DOHH2 (cell line): ENCODE results near the gene MTHFR.

ENCODE experiments used
- CTCF ChIP-seq: fragments of 200-600 bp; sonication (generic); IDR thresholded peaks from one replicate; pipeline ENCODE4 v1.5.1; 2014; ENCODE audit warnings: antibody characterized with exemption, mild to moderate bottlenecking, low read depth, low read length; ENCODE audit not compliant: poor library complexity, severe bottlenecking
- EZH2phosphoT487 ChIP-seq: fragments of 200-600 bp; sonication (generic); IDR thresholded peaks from 2 replicates; pipeline ENCODE4 v1.6.1; 2017; ENCODE audit warnings: borderline replicate concordance, mild to moderate bottlenecking, antibody characterized with exemption, low read length, moderate library complexity, mixed read lengths

GRCh38 chr1:11736746-11737639, 68.8 kb downstream of the MTHFR start:
- TF ChIP-seq CTCF (no peak), EZH2phosphoT487 (no peak)
